Tibial nerve (tissue), 3 donors: ENCODE results near the gene SLC2A5.

Experiments used
- POLR2A ChIP-seq, 2 donors: fragments of 450-650 bp; IDR thresholded peaks; one replicate each; pipeline ENCODE4 v1.6.1; 2017; ENCODE audit warnings: antibody characterized with exemption in 2 of 2, mild to moderate bottlenecking in 2 of 2, moderate library complexity in 2 of 2
- TF ChIP-seq, protein P1 (sequence below), 5 experiments: fragments of 200-600 bp in 3 of 5; fragments of 450-650 bp in 2 of 5; sonication (generic) in 3 of 5; IDR thresholded peaks; one replicate each; pipeline ENCODE4 v1.5.1; 2016 to 2019; ENCODE audit warnings: antibody characterized with exemption in 5 of 5, mild to moderate bottlenecking in 3 of 5, moderate library complexity in 2 of 5

DNA sequence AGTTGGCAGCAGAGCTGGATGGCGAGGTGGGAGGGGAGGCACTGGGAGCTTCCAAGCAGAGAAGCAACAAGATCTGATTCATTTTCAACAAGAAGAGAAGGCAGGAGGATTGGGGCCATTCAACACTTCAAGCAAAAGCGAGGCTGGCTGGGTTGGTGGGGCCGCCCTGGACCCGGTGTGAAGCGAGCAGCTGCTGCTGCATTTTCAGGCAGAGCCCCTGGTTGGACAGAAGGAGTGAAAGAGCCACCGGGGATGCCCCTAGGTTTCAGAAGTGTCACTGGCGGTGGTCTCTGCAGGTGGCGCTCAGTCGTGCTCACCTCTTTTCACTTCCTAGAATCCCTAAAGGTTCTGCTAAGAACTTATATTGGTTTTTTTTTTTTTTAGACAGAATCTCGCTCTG is 61.2 kb downstream of the SLC2A5 start:
- TF ChIP-seq, protein P1, sequence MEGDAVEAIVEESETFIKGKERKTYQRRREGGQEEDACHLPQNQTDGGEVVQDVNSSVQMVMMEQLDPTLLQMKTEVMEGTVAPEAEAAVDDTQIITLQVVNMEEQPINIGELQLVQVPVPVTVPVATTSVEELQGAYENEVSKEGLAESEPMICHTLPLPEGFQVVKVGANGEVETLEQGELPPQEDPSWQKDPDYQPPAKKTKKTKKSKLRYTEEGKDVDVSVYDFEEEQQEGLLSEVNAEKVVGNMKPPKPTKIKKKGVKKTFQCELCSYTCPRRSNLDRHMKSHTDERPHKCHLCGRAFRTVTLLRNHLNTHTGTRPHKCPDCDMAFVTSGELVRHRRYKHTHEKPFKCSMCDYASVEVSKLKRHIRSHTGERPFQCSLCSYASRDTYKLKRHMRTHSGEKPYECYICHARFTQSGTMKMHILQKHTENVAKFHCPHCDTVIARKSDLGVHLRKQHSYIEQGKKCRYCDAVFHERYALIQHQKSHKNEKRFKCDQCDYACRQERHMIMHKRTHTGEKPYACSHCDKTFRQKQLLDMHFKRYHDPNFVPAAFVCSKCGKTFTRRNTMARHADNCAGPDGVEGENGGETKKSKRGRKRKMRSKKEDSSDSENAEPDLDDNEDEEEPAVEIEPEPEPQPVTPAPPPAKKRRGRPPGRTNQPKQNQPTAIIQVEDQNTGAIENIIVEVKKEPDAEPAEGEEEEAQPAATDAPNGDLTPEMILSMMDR (IDR thresholded peaks at IDR 0.05) = no peak
- no peak for TF ChIP-seq POLR2A (IDR thresholded peaks at IDR 0.05)
